HepG2 (cell line): ENCODE data around the gene UPB1. TPM values are rescaled to one million over a fixed set of nuclear protein-coding genes. Genes with fewer than 3 reads are reported as not detected.
A peak's percentile ranks its signal among the peaks of the same experiment; 100 is the strongest.

Source experiments
- ARNTL ChIP-seq: sonication (generic); formaldehyde crosslinking; IDR thresholded peaks from 2 replicates; pipeline ENCODE4 v1.4.0; 2020; ENCODE audit warnings: mild to moderate bottlenecking, missing genetic modification reagents
- NFKB2 ChIP-seq: sonication (generic); formaldehyde crosslinking; IDR thresholded peaks from 2 replicates; pipeline ENCODE4 v1.4.0; 2020; ENCODE audit warnings: missing genetic modification reagents, borderline replicate concordance
- SP4 ChIP-seq: sonication (generic); formaldehyde crosslinking; IDR thresholded peaks from 2 replicates; pipeline ENCODE4 v1.8.1; 2023; ENCODE audit warnings: mild to moderate bottlenecking, missing genetic modification reagents
- TCF7 ChIP-seq: sonication (generic); IDR thresholded peaks from 2 replicates; pipeline ENCODE4 v1.6.1; 2016; ENCODE audit warnings: antibody characterized with exemption, low read depth
- U2AF1 ChIP-seq: fragments of 200-400 bp; formaldehyde crosslinking; optimal IDR thresholded peaks from 2 replicates; pipeline ENCODE3; 2017; ENCODE audit warnings: mild to moderate bottlenecking, low read depth, low read length
- ZNF12 ChIP-seq: sonication (generic); formaldehyde crosslinking; IDR thresholded peaks from 2 replicates; pipeline ENCODE4 v1.5.0; 2020; ENCODE audit warnings: missing genetic modification reagents
- ZNF558 ChIP-seq: sonication (generic); formaldehyde crosslinking; IDR thresholded peaks from 2 replicates; pipeline ENCODE4 v1.9.0; 2022; ENCODE audit warnings: mild to moderate bottlenecking, missing genetic modification reagents, borderline replicate concordance
- polyA plus RNA-seq, 8 experiments: library from polyadenylated mRNA; depleted of rRNA in 3 of 8; stranded (reverse) in 7 of 8; unstranded in 1 of 8; fragments of >200 nt; fragmentation: Illumina TruSeq in 4 of 8; extraction: Trizol in 4 of 8; gene quantifications; 2 replicates each; pipeline versions ENCODE4 v1.2.1 to v1.2.3, GENCODE V29; 2011 to 2016; ENCODE audit warnings: low read depth in 4 of 8, missing spikeins in 1 of 8, mixed read lengths in 1 of 8; ENCODE audit not compliant: insufficient read depth in 1 of 8
- total RNA-seq, 5 experiments: library from RNA; depleted of rRNA; stranded (reverse); fragments of >200 nt; fragmentation: Illumina TruSeq; extraction: Trizol; gene quantifications; 2 replicates each; pipeline ENCODE4 v1.2.3, GENCODE V29; 2016; ENCODE audit warnings: low read depth in 1 of 5
- TF ChIP-seq, protein P1 (sequence below): sonication (generic); formaldehyde crosslinking; IDR thresholded peaks from 2 replicates; pipeline ENCODE4 v1.4.0; 2020; ENCODE audit warnings: mild to moderate bottlenecking, missing genetic modification reagents
- TF ChIP-seq, protein P2 (sequence below): sonication (generic); formaldehyde crosslinking; IDR thresholded peaks from 2 replicates; pipeline ENCODE4 v1.9.0; 2022; ENCODE audit warnings: missing genetic modification reagents, mild to moderate bottlenecking, borderline replicate concordance
- TF ChIP-seq, protein P3 (sequence below): sonication (generic); formaldehyde crosslinking; IDR thresholded peaks from 2 replicates; pipeline ENCODE4 v1.5.0; 2020; ENCODE audit warnings: mild to moderate bottlenecking, missing genetic modification reagents, borderline replicate concordance
- TF ChIP-seq, protein P4 (sequence below): sonication (generic); formaldehyde crosslinking; IDR thresholded peaks from 2 replicates; pipeline ENCODE4 v1.5.0; 2020; ENCODE audit warnings: missing genetic modification reagents, mild to moderate bottlenecking, borderline replicate concordance
- TF ChIP-seq, protein P5 (sequence below): IDR thresholded peaks from 2 replicates; pipeline ENCODE4 v1.6.1; 2016

Gene UPB1
- total and polyA plus RNA-seq, 2 of the 13 experiments (the other 11 are each of a cell fraction or from before 2014, with no cell fraction given) = 0.38 to 1.2 TPM

DNA sequence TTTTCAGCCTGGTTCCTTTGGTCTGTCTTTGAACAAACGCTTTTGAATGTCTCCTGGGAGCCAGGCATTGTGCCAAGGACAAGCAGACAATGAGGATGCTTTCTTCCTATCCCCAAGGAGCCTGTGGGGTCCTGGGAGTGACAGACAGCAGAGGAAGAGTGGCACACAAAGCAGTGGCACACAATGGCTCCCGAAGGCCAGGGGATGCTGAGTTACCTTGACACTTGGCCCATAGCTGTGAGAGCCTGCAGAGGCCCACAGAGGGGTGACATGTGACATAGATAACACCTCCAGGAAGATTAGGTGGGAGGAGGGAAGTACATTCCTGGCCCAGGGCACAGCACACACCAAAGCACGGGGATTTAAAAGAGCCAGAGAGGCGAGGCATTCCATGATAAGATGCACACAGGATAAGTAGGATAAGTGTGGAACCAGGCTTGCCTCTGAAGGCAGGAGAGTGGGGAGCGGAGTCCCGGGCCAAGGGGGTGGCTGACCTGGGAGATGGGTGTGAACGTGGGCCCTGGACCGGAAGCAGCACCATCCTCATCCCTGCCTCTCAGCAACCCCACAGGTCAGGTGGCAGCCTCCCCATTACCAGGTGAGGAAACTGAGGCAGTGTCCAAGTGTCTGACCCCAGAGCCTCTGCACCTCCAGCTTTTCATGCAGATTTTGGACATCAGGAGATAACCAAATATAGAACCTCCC is 6.3 kb downstream of the UPB1 start (continued):
- peak; percentile 67; the same call in 1 of the 2 replicates for TF ChIP-seq ARNTL (CRISPR knock-in tag)
- TF ChIP-seq, protein P1, sequence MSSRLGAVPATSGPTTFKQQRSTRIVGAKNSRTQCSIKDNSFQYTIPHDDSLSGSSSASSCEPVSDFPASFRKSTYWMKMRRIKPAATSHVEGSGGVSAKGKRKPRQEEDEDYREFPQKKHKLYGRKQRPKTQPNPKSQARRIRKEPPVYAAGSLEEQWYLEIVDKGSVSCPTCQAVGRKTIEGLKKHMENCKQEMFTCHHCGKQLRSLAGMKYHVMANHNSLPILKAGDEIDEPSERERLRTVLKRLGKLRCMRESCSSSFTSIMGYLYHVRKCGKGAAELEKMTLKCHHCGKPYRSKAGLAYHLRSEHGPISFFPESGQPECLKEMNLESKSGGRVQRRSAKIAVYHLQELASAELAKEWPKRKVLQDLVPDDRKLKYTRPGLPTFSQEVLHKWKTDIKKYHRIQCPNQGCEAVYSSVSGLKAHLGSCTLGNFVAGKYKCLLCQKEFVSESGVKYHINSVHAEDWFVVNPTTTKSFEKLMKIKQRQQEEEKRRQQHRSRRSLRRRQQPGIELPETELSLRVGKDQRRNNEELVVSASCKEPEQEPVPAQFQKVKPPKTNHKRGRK (CRISPR knock-in tag) = no peak
- 0 out of 2 replicates have a peak, but pooled peaks have one; percentile 48 for TF ChIP-seq ZNF558 (CRISPR knock-in tag)
- TF ChIP-seq NFKB2 = peak; percentile 24; the same call in 1 of the 2 replicates
- TF ChIP-seq, protein P2, sequence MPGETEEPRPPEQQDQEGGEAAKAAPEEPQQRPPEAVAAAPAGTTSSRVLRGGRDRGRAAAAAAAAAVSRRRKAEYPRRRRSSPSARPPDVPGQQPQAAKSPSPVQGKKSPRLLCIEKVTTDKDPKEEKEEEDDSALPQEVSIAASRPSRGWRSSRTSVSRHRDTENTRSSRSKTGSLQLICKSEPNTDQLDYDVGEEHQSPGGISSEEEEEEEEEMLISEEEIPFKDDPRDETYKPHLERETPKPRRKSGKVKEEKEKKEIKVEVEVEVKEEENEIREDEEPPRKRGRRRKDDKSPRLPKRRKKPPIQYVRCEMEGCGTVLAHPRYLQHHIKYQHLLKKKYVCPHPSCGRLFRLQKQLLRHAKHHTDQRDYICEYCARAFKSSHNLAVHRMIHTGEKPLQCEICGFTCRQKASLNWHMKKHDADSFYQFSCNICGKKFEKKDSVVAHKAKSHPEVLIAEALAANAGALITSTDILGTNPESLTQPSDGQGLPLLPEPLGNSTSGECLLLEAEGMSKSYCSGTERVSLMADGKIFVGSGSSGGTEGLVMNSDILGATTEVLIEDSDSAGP (CRISPR knock-in tag) = peak; percentile 49; the same call in 1 of the 2 replicates
- 0 out of 2 replicates have a peak, but pooled peaks have one; percentile 28 for TF ChIP-seq SP4 (CRISPR knock-in tag)
- TF ChIP-seq, protein P3, sequence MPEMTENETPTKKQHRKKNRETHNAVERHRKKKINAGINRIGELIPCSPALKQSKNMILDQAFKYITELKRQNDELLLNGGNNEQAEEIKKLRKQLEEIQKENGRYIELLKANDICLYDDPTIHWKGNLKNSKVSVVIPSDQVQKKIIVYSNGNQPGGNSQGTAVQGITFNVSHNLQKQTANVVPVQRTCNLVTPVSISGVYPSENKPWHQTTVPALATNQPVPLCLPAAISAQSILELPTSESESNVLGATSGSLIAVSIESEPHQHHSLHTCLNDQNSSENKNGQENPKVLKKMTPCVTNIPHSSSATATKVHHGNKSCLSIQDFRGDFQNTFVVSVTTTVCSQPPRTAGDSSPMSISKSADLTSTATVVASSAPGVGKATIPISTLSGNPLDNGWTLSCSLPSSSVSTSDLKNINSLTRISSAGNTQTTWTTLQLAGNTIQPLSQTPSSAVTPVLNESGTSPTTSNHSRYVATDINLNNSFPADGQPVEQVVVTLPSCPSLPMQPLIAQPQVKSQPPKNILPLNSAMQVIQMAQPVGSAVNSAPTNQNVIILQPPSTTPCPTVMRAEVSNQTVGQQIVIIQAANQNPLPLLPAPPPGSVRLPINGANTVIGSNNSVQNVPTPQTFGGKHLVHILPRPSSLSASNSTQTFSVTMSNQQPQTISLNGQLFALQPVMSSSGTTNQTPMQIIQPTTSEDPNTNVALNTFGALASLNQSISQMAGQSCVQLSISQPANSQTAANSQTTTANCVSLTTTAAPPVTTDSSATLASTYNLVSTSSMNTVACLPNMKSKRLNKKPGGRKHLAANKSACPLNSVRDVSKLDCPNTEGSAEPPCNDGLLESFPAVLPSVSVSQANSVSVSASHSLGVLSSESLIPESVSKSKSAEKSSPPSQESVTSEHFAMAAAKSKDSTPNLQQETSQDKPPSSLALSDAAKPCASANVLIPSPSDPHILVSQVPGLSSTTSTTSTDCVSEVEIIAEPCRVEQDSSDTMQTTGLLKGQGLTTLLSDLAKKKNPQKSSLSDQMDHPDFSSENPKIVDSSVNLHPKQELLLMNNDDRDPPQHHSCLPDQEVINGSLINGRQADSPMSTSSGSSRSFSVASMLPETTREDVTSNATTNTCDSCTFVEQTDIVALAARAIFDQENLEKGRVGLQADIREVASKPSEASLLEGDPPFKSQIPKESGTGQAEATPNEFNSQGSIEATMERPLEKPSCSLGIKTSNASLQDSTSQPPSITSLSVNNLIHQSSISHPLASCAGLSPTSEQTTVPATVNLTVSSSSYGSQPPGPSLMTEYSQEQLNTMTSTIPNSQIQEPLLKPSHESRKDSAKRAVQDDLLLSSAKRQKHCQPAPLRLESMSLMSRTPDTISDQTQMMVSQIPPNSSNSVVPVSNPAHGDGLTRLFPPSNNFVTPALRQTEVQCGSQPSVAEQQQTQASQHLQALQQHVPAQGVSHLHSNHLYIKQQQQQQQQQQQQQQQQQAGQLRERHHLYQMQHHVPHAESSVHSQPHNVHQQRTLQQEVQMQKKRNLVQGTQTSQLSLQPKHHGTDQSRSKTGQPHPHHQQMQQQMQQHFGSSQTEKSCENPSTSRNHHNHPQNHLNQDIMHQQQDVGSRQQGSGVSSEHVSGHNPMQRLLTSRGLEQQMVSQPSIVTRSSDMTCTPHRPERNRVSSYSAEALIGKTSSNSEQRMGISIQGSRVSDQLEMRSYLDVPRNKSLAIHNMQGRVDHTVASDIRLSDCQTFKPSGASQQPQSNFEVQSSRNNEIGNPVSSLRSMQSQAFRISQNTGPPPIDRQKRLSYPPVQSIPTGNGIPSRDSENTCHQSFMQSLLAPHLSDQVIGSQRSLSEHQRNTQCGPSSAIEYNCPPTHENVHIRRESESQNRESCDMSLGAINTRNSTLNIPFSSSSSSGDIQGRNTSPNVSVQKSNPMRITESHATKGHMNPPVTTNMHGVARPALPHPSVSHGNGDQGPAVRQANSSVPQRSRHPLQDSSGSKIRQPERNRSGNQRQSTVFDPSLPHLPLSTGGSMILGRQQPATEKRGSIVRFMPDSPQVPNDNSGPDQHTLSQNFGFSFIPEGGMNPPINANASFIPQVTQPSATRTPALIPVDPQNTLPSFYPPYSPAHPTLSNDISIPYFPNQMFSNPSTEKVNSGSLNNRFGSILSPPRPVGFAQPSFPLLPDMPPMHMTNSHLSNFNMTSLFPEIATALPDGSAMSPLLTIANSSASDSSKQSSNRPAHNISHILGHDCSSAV (CRISPR knock-in tag) = no peak
- TF ChIP-seq, protein P4, sequence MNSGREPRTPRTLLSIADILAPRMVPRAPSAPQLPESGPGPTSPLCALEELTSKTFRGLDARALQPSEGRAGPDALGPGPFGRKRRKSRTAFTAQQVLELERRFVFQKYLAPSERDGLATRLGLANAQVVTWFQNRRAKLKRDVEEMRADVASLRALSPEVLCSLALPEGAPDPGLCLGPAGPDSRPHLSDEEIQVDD = no peak
- no peak for TF ChIP-seq ZNF12
- TF ChIP-seq U2AF1 = no peak
- TF ChIP-seq, protein P5, sequence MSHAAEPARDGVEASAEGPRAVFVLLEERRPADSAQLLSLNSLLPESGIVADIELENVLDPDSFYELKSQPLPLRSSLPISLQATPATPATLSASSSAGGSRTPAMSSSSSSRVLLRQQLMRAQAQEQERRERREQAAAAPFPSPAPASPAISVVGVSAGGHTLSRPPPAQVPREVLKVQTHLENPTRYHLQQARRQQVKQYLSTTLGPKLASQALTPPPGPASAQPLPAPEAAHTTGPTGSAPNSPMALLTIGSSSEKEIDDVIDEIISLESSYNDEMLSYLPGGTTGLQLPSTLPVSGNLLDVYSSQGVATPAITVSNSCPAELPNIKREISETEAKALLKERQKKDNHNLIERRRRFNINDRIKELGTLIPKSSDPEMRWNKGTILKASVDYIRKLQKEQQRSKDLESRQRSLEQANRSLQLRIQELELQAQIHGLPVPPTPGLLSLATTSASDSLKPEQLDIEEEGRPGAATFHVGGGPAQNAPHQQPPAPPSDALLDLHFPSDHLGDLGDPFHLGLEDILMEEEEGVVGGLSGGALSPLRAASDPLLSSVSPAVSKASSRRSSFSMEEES (CRISPR knock-in tag) = peak; percentile 50
- 0 out of 2 replicates have a peak, but pooled peaks have one; percentile 7 for TF ChIP-seq TCF7
